ENCODE results near the gene PRSS8. TPM values are rescaled to one million over a fixed set of nuclear protein-coding genes. Genes with fewer than 3 reads are reported as not detected.

PRSS8 gene
- total and polyA plus RNA-seq, 2 donors (not counting 3 experiments of a cell fraction or from before 2014, with no cell fraction given), result 0.12 TPM; not detected in 1

- H3K27ac ChIP-seq (ENCODE audit: insufficient read depth, low read depth, low read length), result no peak overlapping the region
- H3K27me3 ChIP-seq (ENCODE audit: control insufficient read depth in 2 of 2, insufficient read depth in 2 of 2, low read length in 2 of 2), result no peaks in the 10 kb centered on the region
- TF ChIP-seq JUN (IDR thresholded peaks at IDR 0.05; ENCODE audit: borderline replicate concordance, insufficient read depth, insufficient read length, low read depth) (no peak), FOS (IDR thresholded peaks at IDR 0.05; ENCODE audit: borderline replicate concordance, insufficient read depth, low read length) (no peak), MYC (IDR thresholded peaks at IDR 0.05; ENCODE audit: low read depth, low read length) (no peak), MAX (IDR thresholded peaks at IDR 0.05; ENCODE audit: insufficient read depth, insufficient read length) (no peak), POLR2AphosphoS5 (IDR thresholded peaks at IDR 0.05; ENCODE audit: insufficient read depth, low read depth, low read length) (no peak), GATA2 (IDR thresholded peaks at IDR 0.05; ENCODE audit: insufficient read depth, insufficient read length, low read depth, low read length) (no peak), CTCF (IDR thresholded peaks at IDR 0.05; ENCODE audit: extremely low read depth in 1 of 2, insufficient read depth in 1 of 2, low read depth in 1 of 2, low read length in 2 of 2) (no peak), EZH2 (IDR thresholded peaks at IDR 0.05; ENCODE audit: borderline replicate concordance, low read depth, low read length, severe bottlenecking) (no peak), POLR2A (IDR thresholded peaks at IDR 0.05; ENCODE audit: low read depth, low read length) (no peak)
- H3K4me2 ChIP-seq (ENCODE audit: insufficient read depth, low read length), result no peak overlapping the region
- BruUV-seq (replicated peaks), result no TSS peak
- no peaks in the 10 kb centered on the region for H4K20me1 ChIP-seq (replicated peaks; ENCODE audit: control insufficient read depth, extremely low read depth, insufficient read depth, low read length)
- peaks cover 0 to 5% of the 10 kb centered on the region in 2 experiments for H3K36me3 ChIP-seq (ENCODE audit: control insufficient read depth in 2 of 2, extremely low read depth in 1 of 2, insufficient read depth in 2 of 2, low read length in 2 of 2)
- intact Hi-C loops (cut with micrococcal nuclease) (no loop called here), dilution Hi-C loops (cut with MboI; ENCODE audit: extremely low pct_ligation_motif_present, low sequenced_read_pairs) (no loop called here)
- FAIRE-seq (no peak), DNase-seq (ENCODE audit: low read depth, low spot score) (no peak)
- H2AFZ ChIP-seq (ENCODE audit: low read depth, low read length), result no peak overlapping the region
- no peak overlapping the region for H3K4me3 ChIP-seq (replicated peaks in 1 of 3; ENCODE audit: insufficient read depth in 1 of 3, low read depth in 1 of 3, low read length in 3 of 3)
- no peaks in the 10 kb centered on the region for H3K79me2 ChIP-seq (ENCODE audit: control insufficient read depth, insufficient read depth, low read length)
- no peaks in the 10 kb centered on the region for H3K9me3 ChIP-seq (replicated peaks; ENCODE audit: control insufficient read depth, insufficient read depth, low read length)
- ChIA-PET CTCF (interaction anchor here (1.9 kb wide), 1 partner anchor 17 kb away, joined by 7 read pairs; the partner anchor contains the start of gene KAT8), POLR2A (no interaction called here)
- no peaks in the 10 kb centered on the region for H3K9me1 ChIP-seq (replicated peaks; ENCODE audit: control insufficient read depth, extremely low read depth, insufficient read depth, low read length)
- H3K4me1 ChIP-seq (ENCODE audit: control insufficient read depth, extremely low read depth, insufficient read depth, low read length), result peaks cover 8% of the 10 kb centered on the region
- no peak overlapping the region for H3K9ac ChIP-seq (replicated peaks; ENCODE audit: extremely low read depth, insufficient read depth, low read length)
Observed at GRCh38 chr16:31134625-31135534, 647 bp downstream of the PRSS8 start.

Data from endothelial cell of umbilical vein (primary cell).